A549 (cell line): ENCODE data around the gene FBXO30.

Experiments used
- EP300 ChIP-seq, 2 experiments: fragments of >200 bp; sonication (Bioruptor Twin); formaldehyde crosslinking; IDR thresholded peaks; 2 replicates in 1 of 2; 3 replicates in 1 of 2; pipeline ENCODE4 v1.6.1; 2016 to 2017
- POLR2A ChIP-seq: IDR thresholded peaks from 2 replicates; pipeline ENCODE4 v1.6.1; 2012; ENCODE audit warnings: mild to moderate bottlenecking, low read length
- POLR2AphosphoS2 ChIP-seq: conservative IDR thresholded peaks from 2 replicates; pipeline ENCODE4 v1.6.1; 2012; ENCODE audit warnings: low read length, improper control_type of control experiment, inconsistent platforms
- REST ChIP-seq: fragments of 200-600 bp; sonication (generic); IDR thresholded peaks from 2 replicates; pipeline ENCODE4 v1.6.1; 2016; ENCODE audit warnings: antibody characterized with exemption, mild to moderate bottlenecking, moderate library complexity
- SMC3 ChIP-seq: fragments of >200 bp; sonication (Bioruptor Twin); formaldehyde crosslinking; IDR thresholded peaks from 3 replicates; pipeline ENCODE4 v1.6.1; 2018; ENCODE audit warnings: inconsistent platforms
- SREBF2 ChIP-seq: fragments of 450-650 bp; IDR thresholded peaks from 2 replicates; pipeline ENCODE4 v1.6.1; 2014; ENCODE audit warnings: mild to moderate bottlenecking, moderate library complexity
- USF2 ChIP-seq: fragments of 450-650 bp; IDR thresholded peaks from 2 replicates; pipeline ENCODE4 v1.6.1; 2014; ENCODE audit warnings: antibody characterized with exemption
- TF ChIP-seq, protein P1 (sequence below): fragments of >200 bp; sonication (Bioruptor Twin); formaldehyde crosslinking; IDR thresholded peaks from 3 replicates; pipeline ENCODE4 v1.5.1; 2016

GRCh38 chr6:145756170-145756662 lies 58.4 kb downstream of the FBXO30 start:
- TF ChIP-seq, protein P1, sequence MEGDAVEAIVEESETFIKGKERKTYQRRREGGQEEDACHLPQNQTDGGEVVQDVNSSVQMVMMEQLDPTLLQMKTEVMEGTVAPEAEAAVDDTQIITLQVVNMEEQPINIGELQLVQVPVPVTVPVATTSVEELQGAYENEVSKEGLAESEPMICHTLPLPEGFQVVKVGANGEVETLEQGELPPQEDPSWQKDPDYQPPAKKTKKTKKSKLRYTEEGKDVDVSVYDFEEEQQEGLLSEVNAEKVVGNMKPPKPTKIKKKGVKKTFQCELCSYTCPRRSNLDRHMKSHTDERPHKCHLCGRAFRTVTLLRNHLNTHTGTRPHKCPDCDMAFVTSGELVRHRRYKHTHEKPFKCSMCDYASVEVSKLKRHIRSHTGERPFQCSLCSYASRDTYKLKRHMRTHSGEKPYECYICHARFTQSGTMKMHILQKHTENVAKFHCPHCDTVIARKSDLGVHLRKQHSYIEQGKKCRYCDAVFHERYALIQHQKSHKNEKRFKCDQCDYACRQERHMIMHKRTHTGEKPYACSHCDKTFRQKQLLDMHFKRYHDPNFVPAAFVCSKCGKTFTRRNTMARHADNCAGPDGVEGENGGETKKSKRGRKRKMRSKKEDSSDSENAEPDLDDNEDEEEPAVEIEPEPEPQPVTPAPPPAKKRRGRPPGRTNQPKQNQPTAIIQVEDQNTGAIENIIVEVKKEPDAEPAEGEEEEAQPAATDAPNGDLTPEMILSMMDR = no peak
- no peak for TF ChIP-seq USF2
- no peak for TF ChIP-seq REST
- TF ChIP-seq SREBF2 = no peak
- TF ChIP-seq EP300 (IDR thresholded peaks at IDR 0.05) = no peak
- no peak for TF ChIP-seq POLR2AphosphoS2
- no peak for TF ChIP-seq SMC3
- TF ChIP-seq POLR2A = no peak
